Measurements from ENCODE around the gene MAN1C1. TPM values are rescaled to one million over a fixed set of nuclear protein-coding genes. Genes with fewer than 3 reads are reported as not detected.

Gene MAN1C1
- total RNA-seq, 2 donors from 2014 or later = 2.2 to 4.3 TPM

DNA sequence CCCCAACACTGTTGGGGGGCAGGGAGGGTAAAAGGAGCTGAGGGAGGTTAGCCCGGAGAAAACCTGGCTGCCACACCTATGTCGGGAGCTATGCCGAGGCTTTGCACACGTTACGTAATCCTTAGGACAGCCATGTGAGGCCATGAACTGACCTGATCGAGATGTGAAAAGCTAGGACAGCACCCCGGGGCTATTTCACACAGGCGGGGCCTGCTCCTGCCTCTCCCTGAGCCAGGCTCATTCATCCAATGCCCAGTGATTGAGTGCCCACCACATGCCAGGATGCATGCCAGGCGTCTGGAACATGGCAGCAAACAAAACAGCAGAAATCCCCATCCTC, 43.0 kb upstream of the MAN1C1 start:
- Mint-ChIP-seq H3K4me3 (no peak overlapping the region), H3K27me3 (ENCODE audit: insufficient read depth) (peaks cover 9% of the 10 kb centered on the region), H3K27ac (no peak overlapping the region), H3K4me1 (peaks cover 2% of the 10 kb centered on the region), H3K36me3 (ENCODE audit: low read depth) (no peaks in the 10 kb centered on the region), H3K9me3 (no peaks in the 10 kb centered on the region)
- no peaks in the 10 kb centered on the region for H3K36me3 ChIP-seq (ENCODE audit: control insufficient read depth, insufficient read depth, low read length)
- DNase-seq = peak; percentile 54
- H3K27me3 ChIP-seq (ENCODE audit: control insufficient read depth, insufficient read depth, low read length, poor library complexity, severe bottlenecking) = no peaks in the 10 kb centered on the region
- no peak overlapping the region for H3K4me3 ChIP-seq (ENCODE audit: low read length)
- no peak overlapping the region for H3K27ac ChIP-seq (ENCODE audit: low read depth, low read length)
- H3K9ac ChIP-seq (ENCODE audit: extremely low read depth, low read length, poor library complexity, severe bottlenecking) = no peak overlapping the region
- H3K4me1 ChIP-seq (ENCODE audit: control insufficient read depth, insufficient read depth, low read length) = no peaks in the 10 kb centered on the region
- WGBS, 2 experiments (ENCODE audit: insufficient coverage in 1 of 2, insufficient read length in 1 of 2) = 86 to 95% methylated on average over 9 of the region's 9 CpGs
- no peaks in the 10 kb centered on the region for H3K9me3 ChIP-seq (ENCODE audit: control insufficient read depth, low read length)
- TF ChIP-seq, protein P1, sequence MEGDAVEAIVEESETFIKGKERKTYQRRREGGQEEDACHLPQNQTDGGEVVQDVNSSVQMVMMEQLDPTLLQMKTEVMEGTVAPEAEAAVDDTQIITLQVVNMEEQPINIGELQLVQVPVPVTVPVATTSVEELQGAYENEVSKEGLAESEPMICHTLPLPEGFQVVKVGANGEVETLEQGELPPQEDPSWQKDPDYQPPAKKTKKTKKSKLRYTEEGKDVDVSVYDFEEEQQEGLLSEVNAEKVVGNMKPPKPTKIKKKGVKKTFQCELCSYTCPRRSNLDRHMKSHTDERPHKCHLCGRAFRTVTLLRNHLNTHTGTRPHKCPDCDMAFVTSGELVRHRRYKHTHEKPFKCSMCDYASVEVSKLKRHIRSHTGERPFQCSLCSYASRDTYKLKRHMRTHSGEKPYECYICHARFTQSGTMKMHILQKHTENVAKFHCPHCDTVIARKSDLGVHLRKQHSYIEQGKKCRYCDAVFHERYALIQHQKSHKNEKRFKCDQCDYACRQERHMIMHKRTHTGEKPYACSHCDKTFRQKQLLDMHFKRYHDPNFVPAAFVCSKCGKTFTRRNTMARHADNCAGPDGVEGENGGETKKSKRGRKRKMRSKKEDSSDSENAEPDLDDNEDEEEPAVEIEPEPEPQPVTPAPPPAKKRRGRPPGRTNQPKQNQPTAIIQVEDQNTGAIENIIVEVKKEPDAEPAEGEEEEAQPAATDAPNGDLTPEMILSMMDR (conservative IDR thresholded peaks at IDR 0.05) = no peak

DNA sequence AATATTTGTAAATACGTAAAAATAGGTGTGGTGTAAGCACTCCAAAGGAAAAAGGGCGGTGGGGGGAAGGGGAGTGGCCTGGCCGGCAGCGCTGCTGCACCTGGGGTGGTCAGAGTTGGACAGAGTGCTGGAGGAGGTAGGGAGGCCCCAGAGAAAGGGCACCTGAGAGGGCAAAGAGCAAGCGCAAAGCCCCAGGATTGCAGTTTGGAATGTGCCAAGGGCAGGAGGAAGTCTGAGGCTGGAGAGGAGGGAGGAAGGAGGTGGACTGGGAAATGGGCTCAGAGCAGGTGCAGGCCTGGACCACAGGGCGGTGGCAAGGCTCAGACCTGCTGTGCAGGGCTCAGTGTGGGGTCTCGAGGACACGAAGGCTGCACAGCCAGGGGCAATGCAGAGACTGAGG, 42.6 kb upstream of the MAN1C1 start:
- peak; percentile 41 for DNase-seq
- Histone ChIP-seq H3K27me3 (ENCODE audit: control insufficient read depth, insufficient read depth, low read length, poor library complexity, severe bottlenecking) (no peaks in the 10 kb centered on the region), H3K9ac (ENCODE audit: extremely low read depth, low read length, poor library complexity, severe bottlenecking) (no peak overlapping the region), H3K4me3 (ENCODE audit: low read length) (no peak overlapping the region), H3K9me3 (ENCODE audit: control insufficient read depth, low read length) (no peaks in the 10 kb centered on the region), H3K27ac (ENCODE audit: low read depth, low read length) (no peak overlapping the region), H3K36me3 (ENCODE audit: control insufficient read depth, insufficient read depth, low read length) (no peaks in the 10 kb centered on the region), H3K4me1 (ENCODE audit: control insufficient read depth, insufficient read depth, low read length) (no peaks in the 10 kb centered on the region)
- H3K4me3 Mint-ChIP-seq = no peak overlapping the region
- peaks cover 2% of the 10 kb centered on the region for H3K4me1 Mint-ChIP-seq
- no peaks in the 10 kb centered on the region for H3K9me3 Mint-ChIP-seq
- TF ChIP-seq, protein P1 (conservative IDR thresholded peaks at IDR 0.05) = no peak
- H3K27ac Mint-ChIP-seq = no peak overlapping the region
- WGBS, 2 experiments (ENCODE audit: insufficient coverage in 1 of 2, insufficient read length in 1 of 2) = 84 to 91% methylated on average over 8 of the region's 8 CpGs
- H3K27me3 Mint-ChIP-seq (ENCODE audit: insufficient read depth) = peaks cover 9% of the 10 kb centered on the region
- no peaks in the 10 kb centered on the region for H3K36me3 Mint-ChIP-seq (ENCODE audit: low read depth)

DNA sequence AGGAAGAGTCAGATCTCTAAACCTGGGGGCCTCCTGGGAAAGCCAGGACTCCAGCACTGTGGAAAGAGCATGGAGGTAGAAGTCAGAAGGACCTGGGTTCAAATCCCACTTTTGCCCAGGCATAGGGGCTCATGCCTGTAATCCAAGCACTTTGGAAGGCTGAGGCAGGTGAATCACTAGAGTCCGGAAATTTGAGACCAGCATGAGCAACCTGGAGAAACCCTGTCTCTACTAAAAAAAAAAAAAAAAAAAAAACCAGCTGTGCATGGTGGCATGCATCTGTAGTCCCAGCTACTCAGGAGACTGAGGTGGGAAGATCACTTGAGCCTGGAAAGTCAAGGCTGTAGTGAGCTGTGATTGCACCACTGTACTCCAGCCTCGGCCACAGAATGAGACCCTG, 41.4 kb upstream of the MAN1C1 start:
- no peaks in the 10 kb centered on the region for H3K9me3 Mint-ChIP-seq
- H3K4me1 Mint-ChIP-seq = peaks cover 2% of the 10 kb centered on the region
- Histone ChIP-seq H3K9me3 (ENCODE audit: control insufficient read depth, low read length) (no peaks in the 10 kb centered on the region), H3K4me3 (ENCODE audit: low read length) (no peak overlapping the region), H3K9ac (ENCODE audit: extremely low read depth, low read length, poor library complexity, severe bottlenecking) (no peak overlapping the region), H3K27ac (ENCODE audit: low read depth, low read length) (no peak overlapping the region), H3K36me3 (ENCODE audit: control insufficient read depth, insufficient read depth, low read length) (no peaks in the 10 kb centered on the region), H3K4me1 (ENCODE audit: control insufficient read depth, insufficient read depth, low read length) (no peaks in the 10 kb centered on the region), H3K27me3 (ENCODE audit: control insufficient read depth, insufficient read depth, low read length, poor library complexity, severe bottlenecking) (no peaks in the 10 kb centered on the region)
- H3K36me3 Mint-ChIP-seq (ENCODE audit: low read depth) = no peaks in the 10 kb centered on the region
- 92% methylated on average over 2 of the region's 2 CpGs; no CpG with 5 or more reads in 1 of the 2 experiments for WGBS, 2 experiments (ENCODE audit: insufficient coverage in 1 of 2, insufficient read length in 1 of 2)
- no peak overlapping the region for H3K4me3 Mint-ChIP-seq
- TF ChIP-seq, protein P1 (conservative IDR thresholded peaks at IDR 0.05) = no peak
- H3K27ac Mint-ChIP-seq = no peak overlapping the region
- H3K27me3 Mint-ChIP-seq (ENCODE audit: insufficient read depth) = peaks cover 9% of the 10 kb centered on the region
- no peak for DNase-seq
